GM23338 (cell line): ENCODE data around the gene GCNT1. TPM values are rescaled to one million over a fixed set of nuclear protein-coding genes. Genes with fewer than 3 reads are reported as not detected.

Experiments
- ATAC-seq: fragments of 200-7000 bp; cut with Tn5 transposase; 3 replicates; pipeline ENCODE4 v1.9.1; 2020
- DNase-seq: peaks from one replicate; pipeline ENCODE4 v3.0.0-alpha.2; 2015; ENCODE audit warnings: low spot score
- H2AFZ ChIP-seq: fragments of 200-600 bp; sonication (generic); 2 replicates; pipeline ENCODE4 v1.8.0; 2016; ENCODE audit warnings: antibody characterized with exemption, mild to moderate bottlenecking, moderate library complexity
- H3F3A ChIP-seq: fragments of 200-600 bp; sonication (generic); replicated peaks from 2 replicates; pipeline ENCODE4 v1.8.0; 2017; ENCODE audit warnings: antibody characterized with exemption, mixed run types, low read depth
- H3K27ac ChIP-seq: fragments of 200-600 bp; sonication (generic); 2 replicates; pipeline ENCODE4 v1.6.1; 2016; ENCODE audit warnings: low read depth
- H3K27me3 ChIP-seq: fragments of 200-600 bp; sonication (generic); 2 replicates; pipeline ENCODE4 v1.8.0; 2016; ENCODE audit warnings: mild to moderate bottlenecking, mixed run types, moderate library complexity; ENCODE audit not compliant: insufficient read depth
- H3K36me3 ChIP-seq: fragments of 200-600 bp; sonication (generic); 2 replicates; pipeline ENCODE4 v1.8.0; 2016; ENCODE audit warnings: mild to moderate bottlenecking; ENCODE audit not compliant: insufficient read depth
- H3K4me1 ChIP-seq: fragments of 200-600 bp; sonication (generic); 2 replicates; pipeline ENCODE4 v1.8.0; 2016; ENCODE audit warnings: mild to moderate bottlenecking, moderate library complexity; ENCODE audit not compliant: insufficient read depth
- H3K4me2 ChIP-seq: fragments of 200-600 bp; sonication (generic); 2 replicates; pipeline ENCODE4 v1.7.1; 2017; ENCODE audit warnings: mixed run types
- H3K4me3 ChIP-seq: fragments of 200-600 bp; sonication (generic); 2 replicates; pipeline ENCODE4 v1.6.1; 2016; ENCODE audit warnings: mixed run types
- H3K79me2 ChIP-seq: fragments of 200-600 bp; sonication (generic); replicated peaks from 2 replicates; pipeline ENCODE4 v1.8.0; 2017; ENCODE audit warnings: mild to moderate bottlenecking; ENCODE audit not compliant: insufficient read depth
- H3K9me2 ChIP-seq: fragments of 200-600 bp; sonication (generic); 2 replicates; pipeline ENCODE4 v1.8.0; 2017; ENCODE audit not compliant: insufficient read depth
- H4K20me1 ChIP-seq: fragments of 200-600 bp; sonication (generic); replicated peaks from 2 replicates; pipeline ENCODE4 v1.8.0; 2017; ENCODE audit warnings: mild to moderate bottlenecking; ENCODE audit not compliant: insufficient read depth
- H3K27ac Mint-ChIP-seq: 2 replicates; pipeline ENCODE4 v1.8.0; 2020; ENCODE audit warnings: inconsistent platforms, mild to moderate bottlenecking, moderate library complexity, mixed read lengths
- H3K27me3 Mint-ChIP-seq: 3 replicates; pipeline ENCODE4 v1.8.0; 2022; ENCODE audit warnings: low read depth, mild to moderate bottlenecking, moderate library complexity, mixed read lengths, inconsistent platforms; ENCODE audit not compliant: insufficient read depth, poor library complexity
- H3K36me3 Mint-ChIP-seq: 3 replicates; pipeline ENCODE4 v1.8.0; 2021; ENCODE audit warnings: low read depth, mild to moderate bottlenecking, inconsistent platforms, moderate library complexity, mixed read lengths
- H3K4me1 Mint-ChIP-seq: 3 replicates; pipeline ENCODE4 v1.8.0; 2020; ENCODE audit warnings: mild to moderate bottlenecking, inconsistent platforms, mixed read lengths
- H3K4me3 Mint-ChIP-seq: 3 replicates; pipeline ENCODE4 v1.8.0; 2021; ENCODE audit warnings: moderate library complexity, mild to moderate bottlenecking, inconsistent platforms, mixed read lengths
- H3K9me3 Mint-ChIP-seq: 3 replicates; pipeline ENCODE4 v1.8.0; 2020; ENCODE audit warnings: moderate library complexity, mild to moderate bottlenecking, inconsistent platforms, mixed read lengths
- CREB1 ChIP-seq: fragments of 250-450 bp; sonication (Bioruptor Pico); IDR thresholded peaks from 2 replicates; pipeline ENCODE4 v1.5.0; 2020; ENCODE audit warnings: low read depth, mild to moderate bottlenecking, moderate library complexity
- ETS1 ChIP-seq: IDR thresholded peaks from 2 replicates; pipeline ENCODE4 v1.6.1; 2016; ENCODE audit warnings: antibody characterized with exemption
- EZH2 ChIP-seq: fragments of 200-600 bp; sonication (generic); IDR thresholded peaks from one replicate; pipeline ENCODE4 v1.8.0; 2017; ENCODE audit warnings: antibody characterized with exemption, mild to moderate bottlenecking, low read depth; ENCODE audit not compliant: unreplicated experiment
- EZH2phosphoT487 ChIP-seq: fragments of 200-600 bp; sonication (generic); IDR thresholded peaks from one replicate; pipeline ENCODE4 v1.8.1; 2018; ENCODE audit warnings: antibody characterized with exemption; ENCODE audit not compliant: unreplicated experiment
- JUNB ChIP-seq: IDR thresholded peaks from one replicate; pipeline ENCODE4 v1.6.1; 2016; ENCODE audit warnings: antibody characterized with exemption; ENCODE audit not compliant: unreplicated experiment
- NANOG ChIP-seq: IDR thresholded peaks from 2 replicates; pipeline ENCODE4 v1.6.1; 2016; ENCODE audit warnings: antibody characterized with exemption, borderline replicate concordance
- POLR2AphosphoS5 ChIP-seq: IDR thresholded peaks from 2 replicates; pipeline ENCODE4 v1.6.1; 2016; ENCODE audit warnings: antibody characterized with exemption, low read depth
- STAT1 ChIP-seq: IDR thresholded peaks from one replicate; pipeline ENCODE4 v1.6.1; 2016; ENCODE audit warnings: antibody characterized with exemption; ENCODE audit not compliant: unreplicated experiment
- ZNF114 ChIP-seq: fragments of 250-450 bp; sonication (Bioruptor Pico); IDR thresholded peaks from 2 replicates; pipeline ENCODE4 v1.5.0; 2020; ENCODE audit warnings: mild to moderate bottlenecking, moderate library complexity
- ZNF331 ChIP-seq: fragments of 250-450 bp; sonication (Bioruptor Pico); IDR thresholded peaks from 2 replicates; pipeline ENCODE4 v1.5.0; 2020; ENCODE audit warnings: low read depth, mild to moderate bottlenecking, moderate library complexity
- polyA plus RNA-seq: library from polyadenylated mRNA; unstranded; fragments of >200 nt; fragmentation: Nextera tagmentation; extraction: Ambion mirVana; gene quantifications from 2 replicates; pipeline ENCODE4 v1.2.1, GENCODE V29; 2016
- total RNA-seq: library from RNA; depleted of rRNA; stranded (reverse); fragments of >200 nt; shearing (Covaris generic); gene quantifications from 2 replicates; pipeline ENCODE4 v1.2.3, GENCODE V29; 2014
- TF ChIP-seq, protein P1 (sequence below), 2 experiments: fragments of 200-600 bp in 1 of 2; sonication (generic) in 1 of 2; conservative IDR thresholded peaks; 2 replicates each; pipeline versions ENCODE4 v1.5.1 to v1.6.1; 2016 to 2017; ENCODE audit warnings: antibody characterized with exemption in 2 of 2, low read depth in 2 of 2, mild to moderate bottlenecking in 2 of 2, moderate library complexity in 1 of 2
- TF ChIP-seq, protein P2 (sequence below): IDR thresholded peaks from one replicate; pipeline ENCODE4 v1.6.1; 2018; ENCODE audit warnings: antibody characterized with exemption; ENCODE audit not compliant: unreplicated experiment
- TF ChIP-seq, protein P3 (sequence below): fragments of 250-450 bp; sonication (Bioruptor Pico); IDR thresholded peaks from 2 replicates; pipeline ENCODE4 v1.5.0; 2020; ENCODE audit warnings: mild to moderate bottlenecking, moderate library complexity

Gene GCNT1
- total and polyA plus RNA-seq, 2 experiments from 2014 or later: 4.2 to 11.4 TPM

- Histone ChIP-seq H2AFZ (no peak overlapping the region), H3K4me1 (peaks cover 9% of the 10 kb centered on the region; the same call in 1 of the 2 replicates), H3K9me2 (0 out of 2 replicates have a peak, but pooled peaks cover 5% of the 10 kb centered on the region), H3K27me3 (no peaks in the 10 kb centered on the region), H3K27ac (no peak overlapping the region), H3K4me3 (no peak overlapping the region), H3K36me3 (no peaks in the 10 kb centered on the region; the same call in 1 of the 2 replicates), H4K20me1 (no peaks in the 10 kb centered on the region), H3K79me2 (no peaks in the 10 kb centered on the region), H3K4me2 (no peak overlapping the region), H3F3A (no peaks in the 10 kb centered on the region)
- no peak overlapping the region for H3K27ac Mint-ChIP-seq
- no peak for DNase-seq
- no peaks in the 10 kb centered on the region for H3K9me3 Mint-ChIP-seq
- H3K27me3 Mint-ChIP-seq: no peaks in the 10 kb centered on the region
- no peak for TF ChIP-seq POLR2AphosphoS5
- no peak for TF ChIP-seq STAT1
- no peak for TF ChIP-seq ZNF331 (CRISPR knock-in tag)
- no peak for TF ChIP-seq ZNF114 (CRISPR knock-in tag)
- TF ChIP-seq CREB1 (CRISPR knock-in tag): no peak
- TF ChIP-seq ETS1: no peak
- no peak for TF ChIP-seq EZH2phosphoT487
- TF ChIP-seq, protein P1, sequence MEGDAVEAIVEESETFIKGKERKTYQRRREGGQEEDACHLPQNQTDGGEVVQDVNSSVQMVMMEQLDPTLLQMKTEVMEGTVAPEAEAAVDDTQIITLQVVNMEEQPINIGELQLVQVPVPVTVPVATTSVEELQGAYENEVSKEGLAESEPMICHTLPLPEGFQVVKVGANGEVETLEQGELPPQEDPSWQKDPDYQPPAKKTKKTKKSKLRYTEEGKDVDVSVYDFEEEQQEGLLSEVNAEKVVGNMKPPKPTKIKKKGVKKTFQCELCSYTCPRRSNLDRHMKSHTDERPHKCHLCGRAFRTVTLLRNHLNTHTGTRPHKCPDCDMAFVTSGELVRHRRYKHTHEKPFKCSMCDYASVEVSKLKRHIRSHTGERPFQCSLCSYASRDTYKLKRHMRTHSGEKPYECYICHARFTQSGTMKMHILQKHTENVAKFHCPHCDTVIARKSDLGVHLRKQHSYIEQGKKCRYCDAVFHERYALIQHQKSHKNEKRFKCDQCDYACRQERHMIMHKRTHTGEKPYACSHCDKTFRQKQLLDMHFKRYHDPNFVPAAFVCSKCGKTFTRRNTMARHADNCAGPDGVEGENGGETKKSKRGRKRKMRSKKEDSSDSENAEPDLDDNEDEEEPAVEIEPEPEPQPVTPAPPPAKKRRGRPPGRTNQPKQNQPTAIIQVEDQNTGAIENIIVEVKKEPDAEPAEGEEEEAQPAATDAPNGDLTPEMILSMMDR (conservative IDR thresholded peaks at IDR 0.05; ENCODE audit: low read depth in 2 of 2): no peak
- TF ChIP-seq JUNB: no peak
- TF ChIP-seq NANOG: no peak
- TF ChIP-seq, protein P2, sequence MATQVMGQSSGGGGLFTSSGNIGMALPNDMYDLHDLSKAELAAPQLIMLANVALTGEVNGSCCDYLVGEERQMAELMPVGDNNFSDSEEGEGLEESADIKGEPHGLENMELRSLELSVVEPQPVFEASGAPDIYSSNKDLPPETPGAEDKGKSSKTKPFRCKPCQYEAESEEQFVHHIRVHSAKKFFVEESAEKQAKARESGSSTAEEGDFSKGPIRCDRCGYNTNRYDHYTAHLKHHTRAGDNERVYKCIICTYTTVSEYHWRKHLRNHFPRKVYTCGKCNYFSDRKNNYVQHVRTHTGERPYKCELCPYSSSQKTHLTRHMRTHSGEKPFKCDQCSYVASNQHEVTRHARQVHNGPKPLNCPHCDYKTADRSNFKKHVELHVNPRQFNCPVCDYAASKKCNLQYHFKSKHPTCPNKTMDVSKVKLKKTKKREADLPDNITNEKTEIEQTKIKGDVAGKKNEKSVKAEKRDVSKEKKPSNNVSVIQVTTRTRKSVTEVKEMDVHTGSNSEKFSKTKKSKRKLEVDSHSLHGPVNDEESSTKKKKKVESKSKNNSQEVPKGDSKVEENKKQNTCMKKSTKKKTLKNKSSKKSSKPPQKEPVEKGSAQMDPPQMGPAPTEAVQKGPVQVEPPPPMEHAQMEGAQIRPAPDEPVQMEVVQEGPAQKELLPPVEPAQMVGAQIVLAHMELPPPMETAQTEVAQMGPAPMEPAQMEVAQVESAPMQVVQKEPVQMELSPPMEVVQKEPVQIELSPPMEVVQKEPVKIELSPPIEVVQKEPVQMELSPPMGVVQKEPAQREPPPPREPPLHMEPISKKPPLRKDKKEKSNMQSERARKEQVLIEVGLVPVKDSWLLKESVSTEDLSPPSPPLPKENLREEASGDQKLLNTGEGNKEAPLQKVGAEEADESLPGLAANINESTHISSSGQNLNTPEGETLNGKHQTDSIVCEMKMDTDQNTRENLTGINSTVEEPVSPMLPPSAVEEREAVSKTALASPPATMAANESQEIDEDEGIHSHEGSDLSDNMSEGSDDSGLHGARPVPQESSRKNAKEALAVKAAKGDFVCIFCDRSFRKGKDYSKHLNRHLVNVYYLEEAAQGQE: no peak
- no peak for TF ChIP-seq EZH2
- TF ChIP-seq, protein P3, sequence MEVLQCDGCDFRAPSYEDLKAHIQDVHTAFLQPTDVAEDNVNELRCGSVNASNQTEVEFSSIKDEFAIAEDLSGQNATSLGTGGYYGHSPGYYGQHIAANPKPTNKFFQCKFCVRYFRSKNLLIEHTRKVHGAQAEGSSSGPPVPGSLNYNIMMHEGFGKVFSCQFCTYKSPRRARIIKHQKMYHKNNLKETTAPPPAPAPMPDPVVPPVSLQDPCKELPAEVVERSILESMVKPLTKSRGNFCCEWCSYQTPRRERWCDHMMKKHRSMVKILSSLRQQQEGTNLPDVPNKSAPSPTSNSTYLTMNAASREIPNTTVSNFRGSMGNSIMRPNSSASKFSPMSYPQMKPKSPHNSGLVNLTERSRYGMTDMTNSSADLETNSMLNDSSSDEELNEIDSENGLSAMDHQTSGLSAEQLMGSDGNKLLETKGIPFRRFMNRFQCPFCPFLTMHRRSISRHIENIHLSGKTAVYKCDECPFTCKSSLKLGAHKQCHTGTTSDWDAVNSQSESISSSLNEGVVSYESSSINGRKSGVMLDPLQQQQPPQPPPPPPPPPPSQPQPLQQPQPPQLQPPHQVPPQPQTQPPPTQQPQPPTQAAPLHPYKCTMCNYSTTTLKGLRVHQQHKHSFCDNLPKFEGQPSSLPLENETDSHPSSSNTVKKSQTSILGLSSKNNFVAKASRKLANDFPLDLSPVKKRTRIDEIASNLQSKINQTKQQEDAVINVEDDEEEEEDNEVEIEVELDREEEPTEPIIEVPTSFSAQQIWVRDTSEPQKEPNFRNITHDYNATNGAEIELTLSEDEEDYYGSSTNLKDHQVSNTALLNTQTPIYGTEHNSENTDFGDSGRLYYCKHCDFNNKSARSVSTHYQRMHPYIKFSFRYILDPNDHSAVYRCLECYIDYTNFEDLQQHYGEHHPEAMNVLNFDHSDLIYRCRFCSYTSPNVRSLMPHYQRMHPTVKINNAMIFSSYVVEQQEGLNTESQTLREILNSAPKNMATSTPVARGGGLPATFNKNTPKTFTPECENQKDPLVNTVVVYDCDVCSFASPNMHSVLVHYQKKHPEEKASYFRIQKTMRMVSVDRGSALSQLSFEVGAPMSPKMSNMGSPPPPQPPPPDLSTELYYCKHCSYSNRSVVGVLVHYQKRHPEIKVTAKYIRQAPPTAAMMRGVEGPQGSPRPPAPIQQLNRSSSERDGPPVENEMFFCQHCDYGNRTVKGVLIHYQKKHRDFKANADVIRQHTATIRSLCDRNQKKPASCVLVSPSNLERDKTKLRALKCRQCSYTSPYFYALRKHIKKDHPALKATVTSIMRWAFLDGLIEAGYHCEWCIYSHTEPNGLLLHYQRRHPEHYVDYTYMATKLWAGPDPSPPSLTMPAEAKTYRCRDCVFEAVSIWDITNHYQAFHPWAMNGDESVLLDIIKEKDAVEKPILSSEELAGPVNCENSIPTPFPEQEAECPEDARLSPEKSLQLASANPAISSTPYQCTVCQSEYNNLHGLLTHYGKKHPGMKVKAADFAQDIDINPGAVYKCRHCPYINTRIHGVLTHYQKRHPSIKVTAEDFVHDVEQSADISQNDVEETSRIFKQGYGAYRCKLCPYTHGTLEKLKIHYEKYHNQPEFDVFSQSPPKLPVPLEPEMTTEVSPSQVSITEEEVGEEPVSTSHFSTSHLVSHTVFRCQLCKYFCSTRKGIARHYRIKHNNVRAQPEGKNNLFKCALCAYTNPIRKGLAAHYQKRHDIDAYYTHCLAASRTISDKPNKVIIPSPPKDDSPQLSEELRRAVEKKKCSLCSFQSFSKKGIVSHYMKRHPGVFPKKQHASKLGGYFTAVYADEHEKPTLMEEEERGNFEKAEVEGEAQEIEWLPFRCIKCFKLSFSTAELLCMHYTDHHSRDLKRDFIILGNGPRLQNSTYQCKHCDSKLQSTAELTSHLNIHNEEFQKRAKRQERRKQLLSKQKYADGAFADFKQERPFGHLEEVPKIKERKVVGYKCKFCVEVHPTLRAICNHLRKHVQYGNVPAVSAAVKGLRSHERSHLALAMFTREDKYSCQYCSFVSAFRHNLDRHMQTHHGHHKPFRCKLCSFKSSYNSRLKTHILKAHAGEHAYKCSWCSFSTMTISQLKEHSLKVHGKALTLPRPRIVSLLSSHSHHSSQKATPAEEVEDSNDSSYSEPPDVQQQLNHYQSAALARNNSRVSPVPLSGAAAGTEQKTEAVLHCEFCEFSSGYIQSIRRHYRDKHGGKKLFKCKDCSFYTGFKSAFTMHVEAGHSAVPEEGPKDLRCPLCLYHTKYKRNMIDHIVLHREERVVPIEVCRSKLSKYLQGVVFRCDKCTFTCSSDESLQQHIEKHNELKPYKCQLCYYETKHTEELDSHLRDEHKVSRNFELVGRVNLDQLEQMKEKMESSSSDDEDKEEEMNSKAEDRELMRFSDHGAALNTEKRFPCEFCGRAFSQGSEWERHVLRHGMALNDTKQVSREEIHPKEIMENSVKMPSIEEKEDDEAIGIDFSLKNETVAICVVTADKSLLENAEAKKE (CRISPR knock-in tag): no peak
- ATAC-seq: no peak
- peaks cover 15% of the 10 kb centered on the region for H3K4me1 Mint-ChIP-seq
- no peak overlapping the region for H3K4me3 Mint-ChIP-seq
- H3K36me3 Mint-ChIP-seq: no peaks in the 10 kb centered on the region
These were observed 93.2 kb downstream of the GCNT1 start for GRCh38 chr9:76552181-76552580.
